A549 treated with dexamethasone at 1 μM for 4 hours (cell line): ENCODE measurements around the gene ERVH48-1. TPM values are rescaled to one million over a fixed set of nuclear protein-coding genes. Genes with fewer than 3 reads are reported as not detected.

ENCODE experiments used
- total RNA-seq: library from RNA; stranded (reverse); fragments of 200-300 nt; extraction: Qiagen RNA extraction; gene quantifications from 5 replicates; pipeline ENCODE4 v1.2.3, GENCODE V29; 2022

The ERVH48-1 gene
- 0.03 to 0.06 TPM (median 0.04 TPM) in 4 of 5 replicates, not detected in the other for total RNA-seq

GRCh38 chr21:42925114-42925926 is at the start of gene ERVH48-1:
TSS of gene ERVH48-1 (minus strand) at chr21:42925630. CDS start at chr21:42919006, 6,624 bp downstream.

GRCh38 chr21:42973991-42974831 is 48.8 kb upstream of the ERVH48-1 start, which contains the start of gene PKNOX1:
TSS of gene PKNOX1 (plus strand) at chr21:42974562. CDS start at chr21:43004382, 29,820 bp downstream.

GRCh38 chr21:42892931-42893755 is 32.3 kb downstream of the ERVH48-1 start, which contains the start of gene NDUFV3:
TSS of gene NDUFV3 (plus strand) at chr21:42893309. CDS start at chr21:42893334, 25 bp downstream.

GRCh38 chr21:42878993-42879787 is 46.2 kb downstream of the ERVH48-1 start, which contains the start of gene WDR4:
TSS of gene WDR4 (minus strand) at chr21:42879539. CDS start at chr21:42879495, 44 bp downstream.

Other genes with a start within 250 kb of the ERVH48-1 start
- gene WDR4, start 46.1 kb downstream of the ERVH48-1 start, total RNA-seq: 20.1 to 28.7 TPM (median 27.3 TPM) in 5 replicates
- gene NDUFV3, start 32.3 kb downstream of the ERVH48-1 start, total RNA-seq: 20.0 to 21.2 TPM (median 20.1 TPM) in 5 replicates
- 5.6 to 9.0 TPM (median 6.6 TPM) in 5 replicates for gene PKNOX1, start 48.9 kb upstream of the ERVH48-1 start, total RNA-seq
- 8.8 to 13.7 TPM (median 12.7 TPM) in 5 replicates for gene CBS, start 150.2 kb upstream of the ERVH48-1 start, total RNA-seq
- gene U2AF1, start 181.9 kb upstream of the ERVH48-1 start, total RNA-seq: 46.2 to 65.8 TPM (median 60.1 TPM) in 5 replicates
- 0.07 to 0.18 TPM in 2 of 5 replicates, not detected in the others for gene CRYAA, start 243.4 kb upstream of the ERVH48-1 start, total RNA-seq